ENCODE measurements around the gene TGFBR3.

TGFBR3 gene

DNA sequence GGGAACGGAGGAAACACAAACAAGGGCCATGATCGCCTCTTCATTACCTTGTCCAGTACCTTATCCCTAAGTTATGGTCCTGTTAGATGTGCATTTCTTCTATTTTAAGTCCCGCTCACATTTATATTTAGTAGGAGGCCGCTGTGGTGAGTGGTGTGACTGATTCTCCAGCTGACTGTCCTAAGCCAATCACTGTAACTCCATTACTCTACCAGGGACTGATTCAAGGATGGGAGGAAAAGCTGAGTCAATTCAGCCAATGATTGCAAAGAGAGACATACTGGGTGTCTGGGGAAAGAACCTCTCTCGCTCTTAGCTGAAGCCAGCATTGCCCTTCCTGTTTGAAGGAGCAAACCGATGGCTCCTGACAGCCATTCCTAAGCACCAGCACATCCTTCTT lies 59.7 kb downstream of the TGFBR3 start:
- DNase-seq (ENCODE audit: low read depth in 1 of 2, low spot score in 1 of 2) = no peak
- no peak for TF ChIP-seq JUND (IDR thresholded peaks at IDR 0.05; ENCODE audit: low read depth)
- in situ Hi-C loops (cut with HindIII; ENCODE audit: low pct_unique_long_range_greater_than_20kb, low sequenced_read_pairs) = no loop called here

DNA sequence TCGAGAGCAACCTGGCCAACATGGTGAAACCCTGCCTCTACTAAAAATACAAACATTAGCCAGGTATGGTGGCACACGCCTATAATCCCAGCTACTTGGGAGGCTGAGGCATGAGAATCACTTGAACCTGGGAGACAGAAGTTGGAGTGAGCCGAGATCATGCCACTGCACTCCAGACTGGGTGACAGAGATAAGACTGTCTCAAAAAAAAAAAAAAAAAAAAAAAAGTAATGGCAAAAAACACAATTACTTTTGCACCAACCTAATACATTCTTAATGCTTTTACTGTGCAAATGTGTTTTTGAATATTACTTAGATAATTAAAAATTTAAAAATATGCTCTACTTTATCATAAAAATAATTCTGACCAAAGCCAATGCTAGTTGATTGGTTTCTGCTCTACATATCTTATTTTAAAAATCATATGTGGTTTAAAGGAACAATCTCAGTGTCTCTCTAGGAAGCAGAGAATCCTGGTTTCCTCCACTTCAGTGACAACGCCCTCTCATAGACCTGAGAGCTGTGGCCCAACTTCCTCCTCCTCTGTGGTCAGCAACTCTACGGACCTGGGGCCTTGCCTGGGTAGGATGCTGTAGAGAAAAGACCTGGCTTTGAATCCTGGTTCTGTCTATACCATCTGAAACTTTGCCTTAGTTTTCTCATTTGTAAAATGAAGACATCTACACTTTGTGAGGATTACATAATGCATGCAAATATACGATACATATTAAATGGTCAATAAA lies 64.7 kb downstream of the TGFBR3 start:
- in situ Hi-C loops (cut with HindIII; ENCODE audit: low pct_unique_long_range_greater_than_20kb, low sequenced_read_pairs) = no loop called here
- no peak for TF ChIP-seq JUND (IDR thresholded peaks at IDR 0.05; ENCODE audit: low read depth)

GRCh38 chr1:91819038-91819788 lies 66.7 kb downstream of the TGFBR3 start:
- no peak for DNase-seq (ENCODE audit: low read depth in 1 of 2, low spot score in 1 of 2)
- no peak for TF ChIP-seq JUND (IDR thresholded peaks at IDR 0.05; ENCODE audit: low read depth)
- in situ Hi-C loops (cut with HindIII; ENCODE audit: low pct_unique_long_range_greater_than_20kb, low sequenced_read_pairs) = no loop called here

More for the DNA sequence above, 64.7 kb downstream of the TGFBR3 start:
- DNase-seq (ENCODE audit: low read depth in 1 of 2, low spot score in 1 of 2) = no peak

DNA sequence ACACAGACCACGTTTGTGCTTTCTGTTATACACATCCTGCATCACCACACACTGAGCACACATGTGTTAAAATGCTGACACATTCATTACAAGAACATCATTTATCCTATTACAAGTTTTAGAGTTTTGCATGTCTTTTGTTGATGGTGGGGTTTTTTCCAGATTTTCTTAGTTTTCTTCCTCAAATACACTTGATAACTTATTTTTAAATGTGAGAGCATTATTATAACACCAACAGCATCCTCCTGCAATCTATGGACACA lies 67.3 kb downstream of the TGFBR3 start:
- TF ChIP-seq JUND (IDR thresholded peaks at IDR 0.05; ENCODE audit: low read depth) = no peak
- in situ Hi-C loops (cut with HindIII; ENCODE audit: low pct_unique_long_range_greater_than_20kb, low sequenced_read_pairs) = no loop called here

DNA sequence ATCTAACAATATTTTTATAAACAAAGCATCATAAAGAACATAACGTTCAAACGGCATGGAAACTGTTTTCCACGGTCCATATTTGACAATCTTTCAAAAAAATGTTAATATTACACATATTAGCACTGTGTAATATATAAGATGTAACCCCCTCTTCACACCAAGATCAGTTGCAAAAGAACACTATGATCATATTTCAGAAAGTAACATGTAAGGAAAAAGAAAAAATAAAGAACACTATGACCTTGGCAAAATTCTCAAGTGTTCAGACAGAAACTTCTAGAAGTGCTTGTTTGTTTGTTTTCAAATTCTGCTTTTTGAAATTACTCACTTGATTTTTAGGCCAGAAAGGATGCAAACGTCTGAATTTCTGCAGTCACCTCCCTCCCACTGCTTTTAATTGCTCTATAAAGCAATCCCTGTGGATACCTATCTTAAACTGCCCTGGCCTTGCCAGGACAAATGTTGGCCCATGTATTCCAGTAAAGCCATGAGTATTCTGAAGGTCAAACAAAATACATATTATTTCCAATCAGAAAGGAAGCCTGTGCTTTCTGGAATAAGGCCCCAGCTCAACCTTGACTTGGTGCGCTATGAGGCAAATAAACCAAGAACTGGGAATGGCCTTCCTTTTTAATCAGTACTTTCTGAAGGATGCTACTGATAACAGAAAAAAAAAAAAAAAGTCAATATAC lies 68.6 kb downstream of the TGFBR3 start:
- no peak for TF ChIP-seq JUND (IDR thresholded peaks at IDR 0.05; ENCODE audit: low read depth)
- no peak for DNase-seq (ENCODE audit: low read depth in 1 of 2, low spot score in 1 of 2)
- in situ Hi-C loops (cut with HindIII; ENCODE audit: low pct_unique_long_range_greater_than_20kb, low sequenced_read_pairs) = no loop called here

More for the DNA sequence above, 67.3 kb downstream of the TGFBR3 start:
- DNase-seq (ENCODE audit: low read depth in 1 of 2, low spot score in 1 of 2) = no peak

GRCh38 chr1:91816031-91816430 lies 69.9 kb downstream of the TGFBR3 start:
- in situ Hi-C loops (cut with HindIII; ENCODE audit: low pct_unique_long_range_greater_than_20kb, low sequenced_read_pairs) = no loop called here

DNA sequence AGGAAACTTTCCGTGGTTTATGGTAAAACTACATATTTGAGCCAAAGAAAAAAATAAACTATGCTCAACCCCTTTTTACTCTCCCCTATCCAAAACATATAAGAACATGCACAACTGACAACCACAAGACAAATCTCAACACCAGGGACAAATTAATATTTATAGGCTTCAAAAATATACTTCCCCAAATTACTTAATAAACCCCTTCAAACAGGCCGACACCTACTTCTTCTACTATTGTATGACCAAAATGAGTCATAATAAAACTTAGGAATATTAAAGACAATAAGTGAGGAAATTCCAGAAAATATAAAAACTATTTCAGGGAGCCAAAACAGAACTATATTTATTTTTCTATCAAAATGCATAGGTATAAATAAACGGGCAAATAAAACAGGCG lies 71.5 kb downstream of the TGFBR3 start:
- no peak for TF ChIP-seq JUND (IDR thresholded peaks at IDR 0.05; ENCODE audit: low read depth)
- in situ Hi-C loops (cut with HindIII; ENCODE audit: low pct_unique_long_range_greater_than_20kb, low sequenced_read_pairs) = no loop called here
- DNase-seq (ENCODE audit: low read depth in 1 of 2, low spot score in 1 of 2) = no peak

More at GRCh38 chr1:91816031-91816430, 69.9 kb downstream of the TGFBR3 start:
- DNase-seq (ENCODE audit: low read depth in 1 of 2, low spot score in 1 of 2) = no peak
- no peak for TF ChIP-seq JUND (IDR thresholded peaks at IDR 0.05; ENCODE audit: low read depth)

DNA sequence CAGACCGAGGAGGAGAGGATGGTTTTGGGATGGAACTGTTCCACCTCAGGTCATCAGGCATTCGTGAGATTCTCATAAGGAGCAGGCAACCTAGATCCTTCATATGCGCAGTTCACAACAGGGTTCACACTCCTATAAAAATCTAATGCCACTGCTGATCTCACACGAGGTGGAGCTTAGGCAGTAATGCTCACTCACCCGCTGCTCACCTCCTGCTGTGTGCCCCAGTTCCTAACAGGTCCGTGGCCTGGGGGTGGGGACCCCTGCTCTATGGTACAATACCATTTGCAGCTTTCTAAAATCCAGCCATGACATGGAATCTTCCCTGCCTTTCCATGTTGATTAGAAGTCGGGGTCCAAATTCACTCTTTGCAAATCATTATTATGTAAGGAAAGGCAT lies 72.1 kb downstream of the TGFBR3 start:
- in situ Hi-C loops (cut with HindIII; ENCODE audit: low pct_unique_long_range_greater_than_20kb, low sequenced_read_pairs) = no loop called here
- no peak for DNase-seq (ENCODE audit: low read depth in 1 of 2, low spot score in 1 of 2)
- no peak for TF ChIP-seq JUND (IDR thresholded peaks at IDR 0.05; ENCODE audit: low read depth)

DNA sequence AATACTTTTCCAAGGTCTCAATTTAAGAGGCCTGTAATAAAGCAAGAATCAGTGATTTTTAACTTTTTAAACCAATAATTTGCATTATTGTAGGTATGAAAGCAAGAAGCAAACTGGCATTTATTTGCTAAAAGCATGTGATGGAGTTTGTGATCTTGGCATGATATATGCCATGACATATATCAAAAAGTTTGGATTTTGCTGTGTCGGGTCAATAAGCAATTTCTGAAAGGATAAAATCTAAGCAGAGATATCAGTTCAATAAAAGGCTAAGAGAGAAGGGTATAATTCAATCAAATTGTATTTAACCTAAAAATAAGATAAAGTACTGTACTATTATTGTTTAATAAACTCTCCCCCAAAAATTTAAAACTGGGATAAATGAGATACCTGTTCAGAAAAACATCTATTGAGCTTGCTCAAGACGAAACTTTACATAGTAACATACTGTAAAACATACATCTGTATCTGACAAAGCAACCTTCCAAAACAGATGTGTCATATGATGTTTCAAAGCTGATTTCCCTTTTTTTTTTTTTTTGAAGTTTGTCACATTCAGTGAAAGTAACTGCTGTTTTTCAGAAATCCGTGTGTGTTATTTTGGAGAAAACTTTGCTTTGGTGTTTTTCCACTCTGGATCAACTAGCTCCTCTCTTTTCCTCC lies 74.5 kb downstream of the TGFBR3 start:
- in situ Hi-C loops (cut with HindIII; ENCODE audit: low pct_unique_long_range_greater_than_20kb, low sequenced_read_pairs) = no loop called here
- TF ChIP-seq JUND (IDR thresholded peaks at IDR 0.05; ENCODE audit: low read depth) = no peak

DNA sequence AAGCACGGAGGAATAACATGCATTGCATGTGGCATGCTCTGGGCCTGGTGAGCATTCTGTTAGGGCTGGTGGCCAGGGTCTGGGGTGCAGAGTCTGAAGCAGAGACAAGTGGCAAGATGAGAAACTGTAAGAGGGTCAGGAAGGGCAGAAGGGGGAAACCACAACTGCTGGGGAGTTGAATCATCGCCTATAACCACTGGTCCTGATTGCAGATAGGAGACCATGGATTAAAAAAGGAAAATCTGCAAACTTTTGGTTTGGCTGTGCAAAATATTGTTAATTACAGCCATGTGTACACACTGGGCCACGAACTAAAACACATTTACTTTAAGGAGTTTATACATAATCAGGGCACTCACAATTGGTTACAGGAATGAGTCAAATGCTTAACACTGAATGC lies 76.6 kb downstream of the TGFBR3 start:
- in situ Hi-C loops (cut with HindIII; ENCODE audit: low pct_unique_long_range_greater_than_20kb, low sequenced_read_pairs) = no loop called here
- TF ChIP-seq JUND (IDR thresholded peaks at IDR 0.05; ENCODE audit: low read depth) = no peak
- no peak for DNase-seq (ENCODE audit: low read depth in 1 of 2, low spot score in 1 of 2)

More for the DNA sequence above, 74.5 kb downstream of the TGFBR3 start:
- no peak for DNase-seq (ENCODE audit: low read depth in 1 of 2, low spot score in 1 of 2)

- TF ChIP-seq JUND (IDR thresholded peaks at IDR 0.05; ENCODE audit: low read depth) = no peak
These were observed 77.9 kb downstream of the TGFBR3 start for GRCh38 chr1:91807921-91808620.

More at GRCh38 chr1:91807921-91808620, 77.9 kb downstream of the TGFBR3 start:
- in situ Hi-C loops (cut with HindIII; ENCODE audit: low pct_unique_long_range_greater_than_20kb, low sequenced_read_pairs) = no loop called here
- no peak for DNase-seq (ENCODE audit: low read depth in 1 of 2, low spot score in 1 of 2)

Measured in T47D (cell line).